ENCODE data around the gene GNAI3.

- TF ChIP-seq, protein P1, sequence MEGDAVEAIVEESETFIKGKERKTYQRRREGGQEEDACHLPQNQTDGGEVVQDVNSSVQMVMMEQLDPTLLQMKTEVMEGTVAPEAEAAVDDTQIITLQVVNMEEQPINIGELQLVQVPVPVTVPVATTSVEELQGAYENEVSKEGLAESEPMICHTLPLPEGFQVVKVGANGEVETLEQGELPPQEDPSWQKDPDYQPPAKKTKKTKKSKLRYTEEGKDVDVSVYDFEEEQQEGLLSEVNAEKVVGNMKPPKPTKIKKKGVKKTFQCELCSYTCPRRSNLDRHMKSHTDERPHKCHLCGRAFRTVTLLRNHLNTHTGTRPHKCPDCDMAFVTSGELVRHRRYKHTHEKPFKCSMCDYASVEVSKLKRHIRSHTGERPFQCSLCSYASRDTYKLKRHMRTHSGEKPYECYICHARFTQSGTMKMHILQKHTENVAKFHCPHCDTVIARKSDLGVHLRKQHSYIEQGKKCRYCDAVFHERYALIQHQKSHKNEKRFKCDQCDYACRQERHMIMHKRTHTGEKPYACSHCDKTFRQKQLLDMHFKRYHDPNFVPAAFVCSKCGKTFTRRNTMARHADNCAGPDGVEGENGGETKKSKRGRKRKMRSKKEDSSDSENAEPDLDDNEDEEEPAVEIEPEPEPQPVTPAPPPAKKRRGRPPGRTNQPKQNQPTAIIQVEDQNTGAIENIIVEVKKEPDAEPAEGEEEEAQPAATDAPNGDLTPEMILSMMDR (IDR thresholded peaks at IDR 0.05) = no peak
- TF ChIP-seq JUNB (IDR thresholded peaks at IDR 0.05) (no peak), EP300 (IDR thresholded peaks at IDR 0.05) (no peak), CEBPB (IDR thresholded peaks at IDR 0.05) (no peak), PBX3 (IDR thresholded peaks at IDR 0.05) (no peak), NR3C1 (IDR thresholded peaks at IDR 0.05) (no peak), RFX5 (IDR thresholded peaks at IDR 0.05) (no peak), RCOR1 (IDR thresholded peaks at IDR 0.05; ENCODE audit: low read depth, low read length) (no peak), MAX (IDR thresholded peaks at IDR 0.05) (no peak), CHD2 (IDR thresholded peaks at IDR 0.05; ENCODE audit: low read length, partially characterized antibody) (no peak), KDM1A (IDR thresholded peaks at IDR 0.05; ENCODE audit: low read depth) (no peak), REST (IDR thresholded peaks at IDR 0.05) (no peak), POLR2A (IDR thresholded peaks at IDR 0.05; ENCODE audit: low read length) (no peak)
These were observed 72.0 kb downstream of the GNAI3 start for GRCh38 chr1:109620401-109620791.

Data from A549 (cell line).